GM11168 (cell line): ENCODE results near the gene FAM204A.

Experiments
- in situ Hi-C: fragments of 300-500 bp; cut with MboI; formaldehyde crosslinking; loops from one replicate; pipeline ENCODE4 v1.12.0; 2022; ENCODE audit warnings: low sequenced_read_pairs; ENCODE audit not compliant: unreplicated experiment

FAM204A gene

GRCh38 chr10:118254654-118255053 is 87.5 kb downstream of the FAM204A start:
- in situ Hi-C loops: no loop called here

- in situ Hi-C loops: no loop called here
Measured at GRCh38 chr10:118253397-118253796, 88.7 kb downstream of the FAM204A start.

GRCh38 chr10:118251791-118252190 is 90.3 kb downstream of the FAM204A start:
- in situ Hi-C loops: no loop called here

GRCh38 chr10:118249714-118250113 is 92.4 kb downstream of the FAM204A start:
- in situ Hi-C loops: loop anchor here (25.0 kb wide), 1 partner anchor 712 kb away; the partner anchor contains the start of gene EMX2
